ENCODE data around the gene ZNF473. TPM values are rescaled to one million over a fixed set of nuclear protein-coding genes. Genes with fewer than 3 reads are reported as not detected.
A peak's percentile ranks its signal among the peaks of the same experiment; 100 is the strongest.

ZNF473 gene
- total RNA-seq = 10 to 100 TPM in 2 of 4 donors, 1 to 10 TPM in 2; 5.5 to 20.9 (median 11.4) TPM

DNA sequence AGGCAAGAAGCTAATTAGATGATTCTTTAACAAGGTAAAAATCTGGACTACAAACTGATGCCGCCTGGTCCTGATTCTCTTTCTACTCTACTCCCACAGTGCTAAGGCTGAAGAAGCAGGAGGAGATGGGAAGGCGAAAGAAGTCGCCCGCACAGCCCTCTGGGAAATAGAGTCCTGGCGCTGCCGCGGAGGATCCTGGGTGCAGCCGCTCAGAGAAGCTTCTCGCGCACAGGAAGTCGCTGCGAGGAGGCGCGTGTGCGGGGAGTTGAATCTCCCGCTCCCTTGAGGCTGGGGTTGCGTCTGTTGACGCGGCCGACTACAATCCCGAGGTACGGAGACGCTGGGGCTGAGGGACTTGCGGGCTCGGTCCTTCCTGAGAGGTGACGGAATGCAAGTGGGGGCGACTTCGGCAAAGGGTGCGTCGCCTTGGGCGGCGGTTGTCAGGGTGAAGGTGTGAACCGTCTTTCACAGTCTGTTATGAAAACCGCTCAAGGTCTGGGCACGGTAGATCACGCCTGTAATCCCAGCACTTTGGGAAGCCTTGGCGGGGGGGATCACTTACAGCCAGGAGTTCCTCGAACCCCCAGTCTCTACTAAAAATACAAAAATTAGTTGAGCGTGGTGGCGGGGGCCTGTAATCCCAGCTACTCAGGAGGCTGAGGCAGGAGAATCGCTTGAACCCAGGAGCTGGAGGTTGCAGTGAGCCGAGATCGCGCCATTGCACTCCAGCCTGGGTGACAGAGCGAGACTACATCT lies at the start of gene ZNF473:
ZNF473 (plus strand) TSS at position 212 of the 756 bp plus-strand sequence. CDS start 5,078 bp downstream, outside the sequence.
- Histone ChIP-seq H3K9me3 (no peaks in the 10 kb centered on the region), H3K36me3 (peaks cover 0 to 21% of the 10 kb centered on the region in 2 donors), H3K4me3 (peak within 1 kb of the TSS; percentile 90 to 93), H3K27me3 (no peaks in the 10 kb centered on the region), H3K4me1 (peaks cover 0 to 58% (median 7%) of the 10 kb centered on the region in 3 donors), H3K27ac (peak within 1 kb of the TSS; percentile 81 to 98 (median 94))
- peak; percentile 91 for ATAC-seq
- TF ChIP-seq POLR2A (IDR thresholded peaks at IDR 0.05) (peak; percentile 31 to 48), POLR2AphosphoS5 (IDR thresholded peaks at IDR 0.05) (peak; percentile 76)
- TF ChIP-seq, protein P1, sequence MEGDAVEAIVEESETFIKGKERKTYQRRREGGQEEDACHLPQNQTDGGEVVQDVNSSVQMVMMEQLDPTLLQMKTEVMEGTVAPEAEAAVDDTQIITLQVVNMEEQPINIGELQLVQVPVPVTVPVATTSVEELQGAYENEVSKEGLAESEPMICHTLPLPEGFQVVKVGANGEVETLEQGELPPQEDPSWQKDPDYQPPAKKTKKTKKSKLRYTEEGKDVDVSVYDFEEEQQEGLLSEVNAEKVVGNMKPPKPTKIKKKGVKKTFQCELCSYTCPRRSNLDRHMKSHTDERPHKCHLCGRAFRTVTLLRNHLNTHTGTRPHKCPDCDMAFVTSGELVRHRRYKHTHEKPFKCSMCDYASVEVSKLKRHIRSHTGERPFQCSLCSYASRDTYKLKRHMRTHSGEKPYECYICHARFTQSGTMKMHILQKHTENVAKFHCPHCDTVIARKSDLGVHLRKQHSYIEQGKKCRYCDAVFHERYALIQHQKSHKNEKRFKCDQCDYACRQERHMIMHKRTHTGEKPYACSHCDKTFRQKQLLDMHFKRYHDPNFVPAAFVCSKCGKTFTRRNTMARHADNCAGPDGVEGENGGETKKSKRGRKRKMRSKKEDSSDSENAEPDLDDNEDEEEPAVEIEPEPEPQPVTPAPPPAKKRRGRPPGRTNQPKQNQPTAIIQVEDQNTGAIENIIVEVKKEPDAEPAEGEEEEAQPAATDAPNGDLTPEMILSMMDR (IDR thresholded peaks at IDR 0.05) = no peak
- 0 to 17% methylated on average over 1 to 8 of the region's 45 CpGs for WGBS, 2 donors (ENCODE audit: low coverage in 1 of 2)

DNA sequence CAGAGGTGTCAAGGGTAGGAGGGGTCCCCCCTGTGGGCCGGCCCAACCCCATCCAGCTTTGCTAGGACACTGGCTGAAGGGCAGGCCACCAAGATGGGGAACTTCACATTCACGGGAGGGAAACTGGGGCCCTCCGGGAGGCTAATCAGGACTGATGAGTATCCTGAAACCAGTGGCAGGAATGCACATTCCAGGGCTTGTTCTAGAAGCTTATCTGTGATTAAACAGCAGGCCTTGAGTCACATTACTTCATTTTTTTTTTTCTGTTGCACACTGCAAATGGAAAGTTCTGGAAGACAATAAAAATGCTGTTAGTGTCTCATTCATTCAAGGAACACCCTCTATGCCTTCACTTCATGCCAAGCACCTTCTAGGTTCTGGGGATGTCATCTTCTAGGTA lies 49.3 kb upstream of the ZNF473 start:
- Histone ChIP-seq H3K9me3 (no peaks in the 10 kb centered on the region), H3K27me3 (no peaks in the 10 kb centered on the region), H3K4me3 (no peak overlapping the region), H3K36me3 (peaks cover 0 to 68% of the 10 kb centered on the region in 2 donors), H3K4me1 (peaks cover 0 to 9% (median 4%) of the 10 kb centered on the region in 3 donors), H3K27ac (no peak overlapping the region)
- no peak for ATAC-seq
- 69% methylated on average over 3 of the region's 3 CpGs; no CpG with 5 or more reads in 1 of the 2 donors for WGBS, 2 donors (ENCODE audit: low coverage in 1 of 2)
- TF ChIP-seq, protein P1 (IDR thresholded peaks at IDR 0.05) = no peak
- TF ChIP-seq EP300 (IDR thresholded peaks at IDR 0.05) (no peak), POLR2AphosphoS5 (IDR thresholded peaks at IDR 0.05) (no peak), POLR2A (IDR thresholded peaks at IDR 0.05) (no peak)

DNA sequence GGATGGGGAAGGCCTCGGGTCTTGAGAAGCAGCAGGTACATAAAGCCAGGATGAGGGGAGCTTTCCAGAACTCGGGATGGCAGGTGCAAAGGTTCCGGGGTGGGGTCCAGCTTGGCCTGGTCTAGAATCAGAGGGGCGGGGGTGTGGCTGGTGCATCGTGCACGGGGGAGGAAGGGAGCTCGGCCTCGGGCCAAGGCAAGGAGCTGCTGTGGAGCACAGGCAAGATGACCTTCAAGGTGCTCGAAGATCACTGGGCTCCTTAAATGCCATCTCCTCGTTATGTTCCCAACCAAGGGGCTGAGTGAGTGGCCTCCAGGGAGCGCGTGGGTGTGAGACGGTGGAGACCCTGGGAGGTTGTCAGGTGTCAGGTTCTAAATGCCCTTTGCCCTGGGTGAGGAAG lies 48.7 kb upstream of the ZNF473 start:
- peaks cover 0 to 3% (median 0%) of the 10 kb centered on the region in 3 donors for H3K4me1 ChIP-seq
- H3K27me3 ChIP-seq = no peaks in the 10 kb centered on the region
- ATAC-seq = no peak
- no peak overlapping the region for H3K27ac ChIP-seq
- WGBS, 2 donors (ENCODE audit: low coverage in 1 of 2) = 73% methylated on average over 7 of the region's 13 CpGs; no CpG with 5 or more reads in 1 of the 2 donors
- H3K9me3 ChIP-seq = no peaks in the 10 kb centered on the region
- no peak for TF ChIP-seq POLR2A (IDR thresholded peaks at IDR 0.05)
- TF ChIP-seq EP300 (IDR thresholded peaks at IDR 0.05) = no peak
- TF ChIP-seq POLR2AphosphoS5 (IDR thresholded peaks at IDR 0.05) = no peak
- TF ChIP-seq, protein P1 (IDR thresholded peaks at IDR 0.05) = no peak
- H3K36me3 ChIP-seq = peaks cover 0 to 74% of the 10 kb centered on the region in 2 donors
- no peak overlapping the region for H3K4me3 ChIP-seq

DNA sequence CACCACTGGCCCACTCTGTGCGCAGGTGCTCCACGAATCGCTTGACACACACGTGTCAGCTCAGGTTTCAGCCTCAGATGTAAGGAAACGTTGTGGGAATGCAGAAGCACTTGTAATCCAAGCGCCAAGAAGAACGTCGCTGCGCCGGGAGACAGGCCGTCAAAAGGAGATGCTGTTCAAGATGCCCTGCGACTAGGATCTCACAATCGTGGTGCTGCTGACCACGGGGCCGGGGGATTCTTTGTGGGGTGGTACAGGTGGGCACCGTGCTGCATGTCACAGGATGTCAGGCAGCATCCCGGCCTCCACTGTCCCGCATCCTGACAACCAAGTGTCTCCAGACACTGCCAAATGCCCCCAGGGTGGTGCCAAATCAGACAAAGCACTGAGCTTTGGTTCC lies 47.9 kb upstream of the ZNF473 start:
- WGBS, 2 donors (ENCODE audit: low coverage in 1 of 2) = 75 to 80% methylated on average over 1 to 4 of the region's 18 CpGs
- Histone ChIP-seq H3K27me3 (no peaks in the 10 kb centered on the region), H3K9me3 (no peaks in the 10 kb centered on the region), H3K4me1 (no peaks in the 10 kb centered on the region), H3K27ac (no peak overlapping the region), H3K36me3 (peaks cover 0 to 82% of the 10 kb centered on the region in 2 donors), H3K4me3 (no peak overlapping the region)
- no peak for TF ChIP-seq POLR2A (IDR thresholded peaks at IDR 0.05)
- TF ChIP-seq POLR2AphosphoS5 (IDR thresholded peaks at IDR 0.05) = no peak
- TF ChIP-seq, protein P1 (IDR thresholded peaks at IDR 0.05) = no peak
- TF ChIP-seq EP300 (IDR thresholded peaks at IDR 0.05) = no peak
- no peak for ATAC-seq

DNA sequence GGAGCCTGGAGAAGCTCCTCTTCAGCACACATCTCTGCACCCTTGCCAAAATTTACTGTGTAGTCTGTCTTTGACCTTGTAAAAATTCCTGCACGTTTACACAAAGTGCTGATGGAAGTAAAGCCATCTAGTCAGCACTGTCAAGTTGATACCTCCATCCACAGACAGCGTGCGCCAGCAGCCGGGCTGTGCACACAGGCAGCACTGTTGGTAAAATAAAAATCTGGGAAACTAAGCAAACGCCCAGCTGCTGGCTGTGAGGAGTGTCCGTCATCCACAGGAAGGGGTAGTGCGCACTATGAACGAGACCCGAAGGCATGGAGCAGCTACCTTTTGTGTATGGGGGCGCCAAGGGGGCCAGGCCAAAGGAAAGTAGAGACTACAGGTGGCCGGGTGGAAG lies 47.5 kb upstream of the ZNF473 start:
- no peaks in the 10 kb centered on the region for H3K4me1 ChIP-seq
- H3K27me3 ChIP-seq = no peaks in the 10 kb centered on the region
- no peak overlapping the region for H3K4me3 ChIP-seq
- WGBS, 2 donors (ENCODE audit: low coverage in 1 of 2) = 40 to 93% methylated on average over 1 to 6 of the region's 11 CpGs
- no peak for ATAC-seq
- no peak for TF ChIP-seq POLR2A (IDR thresholded peaks at IDR 0.05)
- TF ChIP-seq, protein P1 (IDR thresholded peaks at IDR 0.05) = no peak
- no peak for TF ChIP-seq POLR2AphosphoS5 (IDR thresholded peaks at IDR 0.05)
- no peak for TF ChIP-seq EP300 (IDR thresholded peaks at IDR 0.05)
- no peaks in the 10 kb centered on the region for H3K9me3 ChIP-seq
- H3K36me3 ChIP-seq = peaks cover 0 to 86% of the 10 kb centered on the region in 2 donors
- H3K27ac ChIP-seq = no peak overlapping the region
